ENCODE results near the gene FGD2.

- TF ChIP-seq ZNF274 (IDR thresholded peaks at IDR 0.05; ENCODE audit: low read depth, low read length) = no peak
- no peak for TF ChIP-seq SUZ12 (IDR thresholded peaks at IDR 0.05; ENCODE audit: extremely low read depth, insufficient read depth, insufficient read length)
These were observed 6.2 kb upstream of the FGD2 start for GRCh38 chr6:36999061-36999750.

Measured in NT2/D1 (cell line).